H1 (cell line): ENCODE results near the gene NLRP3. TPM values are rescaled to one million over a fixed set of nuclear protein-coding genes. Genes with fewer than 3 reads are reported as not detected.

Experiments
- CTCF ChIA-PET: fragments of 300-600 bp; sonication (Branson Sonifier 250); formaldehyde crosslinking; loops from one replicate; lab custom pipeline; 2021; ENCODE audit not compliant: partially characterized antibody; lab: Charles Lee
- POLR2A ChIA-PET: fragments of 300-600 bp; sonication (Branson Sonifier 250); formaldehyde crosslinking; loops from one replicate; lab custom pipeline; 2021; ENCODE audit warnings: inconsistent platforms; ENCODE audit not compliant: partially characterized antibody; lab: Charles Lee
- DNase-seq, 2 experiments: peaks; one replicate each; pipeline versions ENCODE4 v3.0.0 to v3.0.0-alpha.2; 2010 to 2022; ENCODE audit warnings: low spot score in 2 of 2, low read depth in 1 of 2, mixed read lengths in 1 of 2
- FAIRE-seq: peaks from 2 replicates; lab custom pipeline; 2011; peaks lifted over from hg19 to GRCh38; lab: Jason Lieb, UNC
- H2AFZ ChIP-seq: 2 replicates; pipeline ENCODE4 v1.8.1; 2012; ENCODE audit warnings: low read length, inconsistent platforms
- H2AK5ac ChIP-seq: 2 replicates; pipeline ENCODE4 v1.6.1; 2013; ENCODE audit warnings: low read depth, low read length
- H2BK120ac ChIP-seq: replicated peaks from 2 replicates; pipeline ENCODE3; 2013; ENCODE audit warnings: low read depth, low read length, inconsistent platforms
- H2BK12ac ChIP-seq: 2 replicates; pipeline ENCODE4 v1.6.1; 2013; ENCODE audit warnings: low read depth, low read length
- H2BK15ac ChIP-seq: 2 replicates; pipeline ENCODE4 v1.6.1; 2013; ENCODE audit warnings: low read length
- H2BK20ac ChIP-seq: 2 replicates; pipeline ENCODE4 v1.6.1; 2013; ENCODE audit warnings: low read length
- H2BK5ac ChIP-seq: 2 replicates; pipeline ENCODE4 v1.6.1; 2013; ENCODE audit warnings: low read depth, low read length
- H3K14ac ChIP-seq: 2 replicates; pipeline ENCODE4 v1.6.1; 2013; ENCODE audit warnings: inconsistent platforms; ENCODE audit not compliant: insufficient read length
- H3K18ac ChIP-seq: 2 replicates; pipeline ENCODE4 v1.6.1; 2013; ENCODE audit warnings: low read length; ENCODE audit errors: extremely low read depth
- H3K23ac ChIP-seq: 2 replicates; pipeline ENCODE4 v1.6.1; 2013; ENCODE audit warnings: inconsistent platforms; ENCODE audit not compliant: insufficient read length
- H3K23me2 ChIP-seq: 2 replicates; pipeline ENCODE4 v1.6.1; 2013; ENCODE audit warnings: low read depth, low read length
- H3K27ac ChIP-seq: 2 replicates; pipeline ENCODE4 v1.6.1; 2011; ENCODE audit warnings: low read depth, low read length, inconsistent platforms
- H3K27me3 ChIP-seq, 4 experiments: replicated peaks in 1 of 4; 1 replicate in 1 of 4; 2 replicates in 3 of 4; pipeline versions ENCODE4 v1.6.1 to v1.8.1; 2011 to 2013; ENCODE audit warnings: low read length in 3 of 4, mild to moderate bottlenecking in 3 of 4, inconsistent platforms in 2 of 4, mixed read lengths in 2 of 4, moderate library complexity in 1 of 4; ENCODE audit not compliant: control insufficient read depth in 3 of 4, insufficient read depth in 3 of 4; ENCODE audit errors: extremely low read depth in 1 of 4
- H3K36me3 ChIP-seq, 4 experiments: 2 replicates each; pipeline versions ENCODE4 v1.6.1 to v1.8.1; 2011 to 2013; ENCODE audit warnings: mild to moderate bottlenecking in 4 of 4, low read length in 3 of 4, moderate library complexity in 2 of 4, control low read depth in 1 of 4, inconsistent platforms in 1 of 4; ENCODE audit not compliant: insufficient read depth in 4 of 4, control insufficient read depth in 2 of 4
- H3K4ac ChIP-seq: replicated peaks from 2 replicates; pipeline ENCODE3; 2013; ENCODE audit warnings: low read length, low read depth, mixed read lengths, inconsistent platforms; ENCODE audit not compliant: insufficient read length
- H3K4me1 ChIP-seq, 4 experiments: replicated peaks in 1 of 4; 1 replicate in 1 of 4; 2 replicates in 3 of 4; pipeline versions ENCODE4 v1.6.1 to v1.8.1; 2011 to 2013; ENCODE audit warnings: low read length in 3 of 4, inconsistent platforms in 2 of 4, mixed read lengths in 1 of 4; ENCODE audit not compliant: insufficient read depth in 4 of 4, control insufficient read depth in 3 of 4
- H3K4me2 ChIP-seq, 2 experiments: 2 replicates each; pipeline versions ENCODE4 v1.6.1 to v1.8.1; 2011 to 2013; ENCODE audit warnings: low read depth in 2 of 2, low read length in 2 of 2, control low read depth in 1 of 2, inconsistent platforms in 1 of 2, mild to moderate bottlenecking in 1 of 2; ENCODE audit not compliant: insufficient read depth in 1 of 2
- H3K4me3 ChIP-seq, 4 experiments: fragments of 200-600, 300-600 bp in 1 of 4; sonication (generic), shearing (Covaris generic), sonication (Bioruptor Twin) in 1 of 4; 2 replicates each; pipeline versions ENCODE4 v1.5.1 to v1.8.1; 2011 to 2016; ENCODE audit warnings: low read length in 4 of 4, low read depth in 3 of 4, control low read depth in 2 of 4, inconsistent platforms in 2 of 4, mild to moderate bottlenecking in 2 of 4, mixed read lengths in 1 of 4, moderate library complexity in 1 of 4; ENCODE audit not compliant: insufficient read depth in 2 of 4; ENCODE audit errors: extremely low read depth in 1 of 4
- H3K56ac ChIP-seq: replicated peaks from 2 replicates; pipeline ENCODE3; 2013; ENCODE audit warnings: low read depth, mild to moderate bottlenecking, mixed read lengths, low read length, inconsistent platforms; ENCODE audit not compliant: insufficient read length
- H3K79me1 ChIP-seq: 2 replicates; pipeline ENCODE4 v1.6.1; 2013; ENCODE audit warnings: low read depth, low read length, control low read depth
- H3K79me2 ChIP-seq, 2 experiments: 2 replicates each; pipeline versions ENCODE4 v1.6.1 to v1.8.1; 2012 to 2013; ENCODE audit warnings: low read length in 2 of 2, mild to moderate bottlenecking in 2 of 2, inconsistent platforms in 1 of 2; ENCODE audit not compliant: insufficient read depth in 2 of 2, control insufficient read depth in 1 of 2
- H3K9ac ChIP-seq, 4 experiments: replicated peaks in 1 of 4; 1 replicate in 1 of 4; 2 replicates in 3 of 4; pipeline versions ENCODE4 v1.6.1 to v1.8.1; 2011 to 2013; ENCODE audit warnings: low read depth in 3 of 4, low read length in 3 of 4, control low read depth in 2 of 4, mild to moderate bottlenecking in 2 of 4, moderate library complexity in 2 of 4, inconsistent platforms in 1 of 4; ENCODE audit errors: extremely low read depth in 1 of 4
- H3K9me3 ChIP-seq, 2 experiments: 2 replicates each; pipeline versions ENCODE4 v1.6.1 to v1.8.1; 2012 to 2013; ENCODE audit warnings: mild to moderate bottlenecking in 2 of 2, moderate library complexity in 2 of 2, control low read depth in 1 of 2, inconsistent platforms in 1 of 2, low read depth in 1 of 2, low read length in 1 of 2, mixed read lengths in 1 of 2; ENCODE audit not compliant: insufficient read depth in 2 of 2
- H4K20me1 ChIP-seq, 2 experiments: replicated peaks in 1 of 2; 2 replicates each; pipeline versions ENCODE3 to v1.8.1; 2011 to 2013; ENCODE audit warnings: inconsistent platforms in 2 of 2, low read length in 2 of 2, mild to moderate bottlenecking in 1 of 2; ENCODE audit not compliant: insufficient read depth in 2 of 2, control insufficient read depth in 1 of 2
- H4K5ac ChIP-seq: 2 replicates; pipeline ENCODE4 v1.6.1; 2013; ENCODE audit warnings: low read length, low read depth, mixed read lengths, inconsistent platforms; ENCODE audit not compliant: insufficient read length
- H4K8ac ChIP-seq: 2 replicates; pipeline ENCODE4 v1.8.0; 2013; ENCODE audit warnings: mild to moderate bottlenecking, moderate library complexity, low read length, inconsistent platforms; ENCODE audit not compliant: insufficient read depth; ENCODE audit errors: extremely low read depth
- H4K91ac ChIP-seq: replicated peaks from 2 replicates; pipeline ENCODE3; 2013; ENCODE audit warnings: low read length, mixed read lengths, inconsistent platforms; ENCODE audit not compliant: insufficient read length
- ASH2L ChIP-seq: fragments of 200-600, 300-600 bp; sonication (generic); IDR thresholded peaks from one replicate; pipeline ENCODE4 v1.7.1; 2017; ENCODE audit warnings: low read length
- CREB1 ChIP-seq: IDR thresholded peaks from 2 replicates; pipeline ENCODE4 v1.6.1; 2012; ENCODE audit warnings: inconsistent platforms
- EZH2 ChIP-seq: fragments of 200-600 bp; sonication (generic); IDR thresholded peaks from 2 replicates; pipeline ENCODE4 v1.7.1; 2012; ENCODE audit warnings: low read depth, mild to moderate bottlenecking, moderate library complexity, low read length, inconsistent platforms; ENCODE audit not compliant: severe bottlenecking
- JUN ChIP-seq: IDR thresholded peaks from 2 replicates; pipeline ENCODE4 v1.6.1; 2011; ENCODE audit warnings: low read depth, mild to moderate bottlenecking, improper control_type of control experiment, low read length
- MAFK ChIP-seq: IDR thresholded peaks from 2 replicates; pipeline ENCODE4 v1.6.1; 2012; ENCODE audit warnings: low read depth, mild to moderate bottlenecking, improper control_type of control experiment, low read length
- SP2 ChIP-seq: IDR thresholded peaks from 2 replicates; pipeline ENCODE4 v1.6.1; 2012; ENCODE audit warnings: mild to moderate bottlenecking, low read length, inconsistent platforms
- WGBS, 2 experiments: shearing (Covaris generic) in 1 of 2; methylation state at CpG; one replicate each; pipeline versions ENCODE4 v1.1.6 to v1.1.7; 2013 to 2015; ENCODE audit warnings: low lambda C conversion rate in 2 of 2, mixed read lengths in 2 of 2, inconsistent platforms in 1 of 2, low coverage in 1 of 2, missing lambda C conversion rate in 1 of 2; ENCODE audit not compliant: insufficient replicate concordance in 2 of 2, insufficient coverage in 1 of 2, insufficient read length in 1 of 2; ENCODE audit errors: extremely low coverage in 1 of 2, missing lambda C conversion rate in 1 of 2; 5-methylcytosine and 5-hydroxymethylcytosine counted together
- polyA plus RNA-seq, 7 experiments: library from polyadenylated mRNA; depleted of rRNA in 3 of 7; stranded (reverse) in 5 of 7; unstranded in 2 of 7; fragments of >200 nt in 5 of 7; fragments of 200-250 nt in 2 of 7; gene quantifications; 1 replicate in 5 of 7; 2 replicates in 1 of 7; 4 replicates in 1 of 7; pipeline versions ENCODE4 v1.2.1 to v1.2.3, GENCODE V29; 2011 to 2013; ENCODE audit warnings: missing spikeins in 2 of 7, mixed read lengths in 2 of 7
- total RNA-seq: library from RNA; stranded (reverse); fragmentation: NEBNext Ultra II Directional; extraction: Animal tissue kit (Norgen Biotek cat#: 25700); gene quantifications from 2 replicates; pipeline ENCODE4 v1.2.1, GENCODE V29; 2021

Gene NLRP3
- total and polyA plus RNA-seq, 2 of the 8 experiments (the other 6 are each of a cell fraction or from before 2014, with no cell fraction given), result 0.05 to 0.19 TPM

DNA sequence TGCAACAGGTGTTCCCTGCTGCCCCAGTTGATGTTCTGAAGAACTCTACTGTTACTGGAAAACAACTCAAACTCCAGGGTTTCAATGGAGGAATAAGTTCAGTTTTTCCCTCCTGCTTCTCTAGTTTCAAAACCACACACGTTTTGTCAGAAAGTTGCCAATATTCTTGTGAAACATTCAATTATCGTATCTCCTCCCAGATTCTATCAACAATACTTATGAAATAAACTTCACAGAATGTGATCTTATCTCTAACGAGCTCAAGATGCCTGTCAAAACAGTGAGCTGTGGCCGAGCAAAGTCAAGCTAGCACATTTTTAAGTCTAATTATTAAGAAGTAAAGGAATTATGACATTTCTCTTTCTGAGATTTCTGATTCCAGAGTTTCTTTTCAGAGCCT is 37.3 kb downstream of the NLRP3 start:
- 35% methylated on average over 4 of the region's 4 CpGs; no CpG with 5 or more reads in 1 of the 2 experiments for WGBS, 2 experiments
- CTCF ChIA-PET, result interaction anchor here (0.6 to 1.8 kb wide), 6 partner anchors 9 to 478 kb away, joined by 3 to 10 read pairs (median 3); no protein-coding TSS in a partner anchor
- no peak overlapping the region for H2BK20ac ChIP-seq

More for the DNA sequence above, 37.3 kb downstream of the NLRP3 start:
- POLR2A ChIA-PET, result no interaction called here
- no peaks in the 10 kb centered on the region for H3K27me3 ChIP-seq
- H3K4ac ChIP-seq, result no peak overlapping the region
- H4K5ac ChIP-seq, result no peak overlapping the region
- no peak overlapping the region for H4K91ac ChIP-seq
- peaks cover 0 to 7% (median 0%) of the 10 kb centered on the region in 4 experiments; a peak in 2 of 7 replicates for H3K4me1 ChIP-seq
- H3K9me3 ChIP-seq, result no peaks in the 10 kb centered on the region
- no peak overlapping the region for H4K8ac ChIP-seq
- no peak overlapping the region for H3K14ac ChIP-seq
- H3K79me1 ChIP-seq, result no peaks in the 10 kb centered on the region
- DNase-seq, result no peak
- no peak overlapping the region for H2BK120ac ChIP-seq
- no peak overlapping the region for H2BK5ac ChIP-seq
- H2BK15ac ChIP-seq, result no peak overlapping the region
- H3K23ac ChIP-seq, result no peak overlapping the region
- H2AFZ ChIP-seq, result no peak overlapping the region
- no peak overlapping the region for H3K4me2 ChIP-seq
- H3K23me2 ChIP-seq, result peaks cover under 1% of the 10 kb centered on the region
- H2AK5ac ChIP-seq, result no peak overlapping the region
- H4K20me1 ChIP-seq, result peaks cover 0 to 2% of the 10 kb centered on the region in 2 experiments
- H3K18ac ChIP-seq, result no peak overlapping the region
- no peak for TF ChIP-seq MAFK
- no peak for TF ChIP-seq EZH2
- TF ChIP-seq ASH2L, result no peak
- no peak for TF ChIP-seq JUN
- no peak for TF ChIP-seq SP2
- no peak for TF ChIP-seq CREB1
- H3K9ac ChIP-seq, result no peak overlapping the region
- no peak overlapping the region for H3K4me3 ChIP-seq
- FAIRE-seq, result no peak
- no peak overlapping the region for H3K27ac ChIP-seq
- no peaks in the 10 kb centered on the region for H3K79me2 ChIP-seq
- H3K36me3 ChIP-seq, result no peaks in the 10 kb centered on the region
- no peak overlapping the region for H3K56ac ChIP-seq
- H2BK12ac ChIP-seq, result no peak overlapping the region
